Astrocyte of the spinal cord (primary cell): ENCODE results near the gene ARHGEF4.

Experiments
- DNase-seq: peaks from one replicate; pipeline ENCODE4 v3.0.0; 2011; ENCODE audit warnings: low read depth, low spot score
- H3K4me3 ChIP-seq: 2 replicates; pipeline ENCODE4 v1.5.1; 2011; ENCODE audit warnings: low read depth, mild to moderate bottlenecking, low read length, moderate library complexity
- in situ Hi-C: cut with HindIII; loops from 2 replicates; pipeline ENCODE4 v1.10.0; 2017; ENCODE audit warnings: low sequenced_read_pairs
- TF ChIP-seq, protein P1 (sequence below): IDR thresholded peaks from 2 replicates; pipeline ENCODE4 v1.5.1; 2012; ENCODE audit warnings: low read depth, mild to moderate bottlenecking, low read length, inconsistent platforms

Gene ARHGEF4

DNA sequence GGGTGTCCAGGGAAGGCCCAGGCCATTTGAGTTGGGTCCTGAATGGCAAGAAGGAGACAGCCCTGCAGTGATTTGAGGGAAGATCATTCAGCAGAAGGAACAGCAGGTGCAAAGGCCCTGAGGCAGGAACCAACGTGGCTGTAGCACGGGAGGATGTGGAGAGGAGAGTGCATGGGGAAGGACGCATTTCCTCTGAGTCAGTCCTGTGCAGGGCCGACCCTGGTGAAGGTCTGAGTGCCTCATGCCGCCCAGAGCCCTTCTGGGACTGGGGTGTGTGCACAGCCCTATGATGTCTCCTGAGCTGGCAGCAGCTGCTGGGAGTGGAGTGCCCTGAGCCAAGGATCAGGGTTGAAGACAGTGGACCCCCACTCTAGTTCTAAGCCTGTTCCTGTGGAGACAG is 17.9 kb upstream of the ARHGEF4 start:
- no peak overlapping the region for H3K4me3 ChIP-seq
- DNase-seq: no peak
- TF ChIP-seq, protein P1, sequence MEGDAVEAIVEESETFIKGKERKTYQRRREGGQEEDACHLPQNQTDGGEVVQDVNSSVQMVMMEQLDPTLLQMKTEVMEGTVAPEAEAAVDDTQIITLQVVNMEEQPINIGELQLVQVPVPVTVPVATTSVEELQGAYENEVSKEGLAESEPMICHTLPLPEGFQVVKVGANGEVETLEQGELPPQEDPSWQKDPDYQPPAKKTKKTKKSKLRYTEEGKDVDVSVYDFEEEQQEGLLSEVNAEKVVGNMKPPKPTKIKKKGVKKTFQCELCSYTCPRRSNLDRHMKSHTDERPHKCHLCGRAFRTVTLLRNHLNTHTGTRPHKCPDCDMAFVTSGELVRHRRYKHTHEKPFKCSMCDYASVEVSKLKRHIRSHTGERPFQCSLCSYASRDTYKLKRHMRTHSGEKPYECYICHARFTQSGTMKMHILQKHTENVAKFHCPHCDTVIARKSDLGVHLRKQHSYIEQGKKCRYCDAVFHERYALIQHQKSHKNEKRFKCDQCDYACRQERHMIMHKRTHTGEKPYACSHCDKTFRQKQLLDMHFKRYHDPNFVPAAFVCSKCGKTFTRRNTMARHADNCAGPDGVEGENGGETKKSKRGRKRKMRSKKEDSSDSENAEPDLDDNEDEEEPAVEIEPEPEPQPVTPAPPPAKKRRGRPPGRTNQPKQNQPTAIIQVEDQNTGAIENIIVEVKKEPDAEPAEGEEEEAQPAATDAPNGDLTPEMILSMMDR: no peak
- in situ Hi-C loops: no loop called here

DNA sequence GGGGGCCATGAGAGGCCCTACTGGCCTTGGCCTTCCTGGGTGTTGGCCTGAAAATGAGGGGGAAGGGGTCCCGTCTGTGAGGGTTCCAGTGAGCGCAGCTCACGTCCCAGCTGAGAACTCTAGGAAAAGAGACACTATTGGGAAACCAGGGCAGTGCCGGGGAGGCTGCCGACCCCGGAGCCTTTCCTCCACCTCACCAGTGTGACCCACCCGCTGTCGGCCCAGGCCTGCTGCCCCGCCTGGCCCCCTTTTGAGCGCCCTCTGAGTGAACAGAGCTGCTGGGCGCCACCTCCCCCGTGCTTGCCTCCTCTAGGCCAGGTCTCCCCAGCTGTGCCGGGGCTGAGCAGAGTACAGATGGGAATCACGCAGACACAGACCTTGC is 17.5 kb upstream of the ARHGEF4 start:
- no peak for DNase-seq
- TF ChIP-seq, protein P1: no peak
- H3K4me3 ChIP-seq: no peak overlapping the region
- in situ Hi-C loops: no loop called here

DNA sequence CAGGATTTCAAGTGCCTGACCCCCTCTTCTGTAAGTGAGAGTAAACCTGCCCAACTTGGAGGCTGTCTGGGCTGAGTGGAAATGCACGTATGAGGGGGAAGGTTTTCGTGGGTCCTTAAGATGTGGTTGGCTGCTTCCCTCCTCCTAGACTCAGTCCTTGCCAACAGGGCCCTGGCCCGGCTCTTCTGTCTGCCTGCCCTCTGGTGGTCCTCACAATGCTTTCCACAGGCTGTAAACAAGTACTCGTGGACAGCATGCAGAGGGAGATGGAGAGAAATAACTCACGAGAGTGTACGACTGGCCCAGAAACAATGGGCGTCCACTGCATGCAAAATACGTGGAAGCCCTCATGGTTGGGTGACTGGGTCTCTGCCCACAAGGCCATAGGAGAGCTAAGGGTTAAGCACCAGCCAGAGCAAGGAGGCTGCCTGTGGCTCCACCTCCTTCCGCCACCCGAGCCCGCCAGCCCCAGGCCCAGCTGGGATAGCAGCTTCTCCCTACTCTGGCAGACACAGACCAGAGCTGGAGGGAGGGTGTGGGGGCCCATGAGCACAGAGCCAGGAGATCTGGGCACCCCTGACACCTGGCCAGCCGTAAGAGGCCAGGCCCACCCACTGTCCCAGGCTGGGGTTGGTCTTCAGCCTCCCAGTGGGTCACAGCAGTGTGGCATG is 17.0 kb upstream of the ARHGEF4 start:
- in situ Hi-C loops: no loop called here
- no peak overlapping the region for H3K4me3 ChIP-seq
- no peak for DNase-seq
- TF ChIP-seq, protein P1: peak; percentile 5

GRCh38 chr2:130820279-130820861 is 16.3 kb upstream of the ARHGEF4 start:
- in situ Hi-C loops: no loop called here
- TF ChIP-seq, protein P1: no peak
- peak; percentile 16 for DNase-seq
- no peak overlapping the region for H3K4me3 ChIP-seq

GRCh38 chr2:130821867-130822266 is 14.8 kb upstream of the ARHGEF4 start:
- TF ChIP-seq, protein P1: no peak
- in situ Hi-C loops: no loop called here
- no peak overlapping the region for H3K4me3 ChIP-seq
- no peak for DNase-seq

DNA sequence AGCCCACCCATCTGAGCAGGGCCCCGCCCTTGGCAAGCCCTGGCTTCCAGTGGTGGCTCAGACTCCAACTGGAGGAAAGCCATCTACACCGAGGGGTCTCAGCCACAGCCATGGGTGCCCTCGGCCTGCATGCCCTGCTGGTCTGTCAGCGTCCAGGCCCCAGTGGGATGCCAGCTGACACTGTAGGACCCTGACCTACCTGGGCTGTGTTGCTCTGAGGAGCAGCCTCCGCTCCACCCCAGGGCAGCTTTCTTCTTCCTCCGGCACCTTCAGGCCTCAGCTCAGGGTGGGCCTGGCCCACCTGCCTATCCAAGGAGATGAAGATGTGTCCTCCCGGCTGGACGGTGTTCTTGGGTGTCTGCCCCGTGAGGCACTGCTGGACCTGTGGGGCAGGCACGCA is 13.9 kb upstream of the ARHGEF4 start:
- TF ChIP-seq, protein P1: no peak
- no peak overlapping the region for H3K4me3 ChIP-seq
- in situ Hi-C loops: no loop called here
- no peak for DNase-seq
